CD14-positive monocyte (primary cell): ENCODE measurements around the gene CCN2. TPM values are rescaled to one million over a fixed set of nuclear protein-coding genes. Genes with fewer than 3 reads are reported as not detected.

Experiments
- DNase-seq, 3 donors: peaks; one replicate each; pipeline ENCODE4 v3.0.0-alpha.2; 2011 to 2022
- H2AFZ ChIP-seq: 2 replicates; pipeline ENCODE4 v1.6.0; 2012; ENCODE audit warnings: mild to moderate bottlenecking, low read depth, low read length, inconsistent platforms; ENCODE audit not compliant: insufficient read depth, poor library complexity, severe bottlenecking
- H3K27ac ChIP-seq, 2 donors: 1 replicate in 1 of 2; 2 replicates in 1 of 2; pipeline ENCODE4 v1.5.1; 2012 to 2013; ENCODE audit warnings: low read length in 2 of 2, control low read depth in 1 of 2, inconsistent platforms in 1 of 2, low read depth in 1 of 2, mild to moderate bottlenecking in 1 of 2
- H3K27me3 ChIP-seq, 2 donors: one replicate each; pipeline versions ENCODE4 v1.6.0 to v1.6.1; 2011 to 2013; ENCODE audit warnings: low read length in 2 of 2; ENCODE audit not compliant: control insufficient read depth in 2 of 2, insufficient read depth in 2 of 2
- H3K36me3 ChIP-seq, 2 donors: replicated peaks in 1 of 2; 1 replicate in 1 of 2; 2 replicates in 1 of 2; pipeline versions ENCODE4 v1.5.1 to v1.6.1; 2012 to 2013; ENCODE audit warnings: low read length in 2 of 2, control low read depth in 1 of 2, inconsistent platforms in 1 of 2, mild to moderate bottlenecking in 1 of 2; ENCODE audit not compliant: insufficient read depth in 2 of 2, control insufficient read depth in 1 of 2
- H3K4me1 ChIP-seq, 2 donors: 1 replicate in 1 of 2; 2 replicates in 1 of 2; pipeline versions ENCODE4 v1.5.1 to v1.6.1; 2012 to 2013; ENCODE audit warnings: low read length in 2 of 2, control low read depth in 1 of 2, inconsistent platforms in 1 of 2, mild to moderate bottlenecking in 1 of 2, moderate library complexity in 1 of 2; ENCODE audit not compliant: insufficient read depth in 2 of 2, control insufficient read depth in 1 of 2
- H3K4me2 ChIP-seq: replicated peaks from 2 replicates; pipeline ENCODE3; 2012; ENCODE audit warnings: low read length, moderate library complexity, mild to moderate bottlenecking; ENCODE audit not compliant: poor library complexity, severe bottlenecking; ENCODE audit errors: extremely low read depth
- H3K4me3 ChIP-seq, 3 experiments: fragments of 200-600 bp in 1 of 3; sonication (generic) in 1 of 3; replicated peaks in 1 of 3; 1 replicate in 2 of 3; 2 replicates in 1 of 3; pipeline ENCODE4 v1.5.1; 2011 to 2013; ENCODE audit warnings: low read length in 3 of 3, mild to moderate bottlenecking in 3 of 3, control low read depth in 2 of 3, low read depth in 2 of 3, inconsistent platforms in 1 of 3, moderate library complexity in 1 of 3
- H3K79me2 ChIP-seq: 2 replicates; pipeline ENCODE4 v1.6.0; 2012; ENCODE audit warnings: mild to moderate bottlenecking, control low read depth, inconsistent platforms, low read length, moderate library complexity; ENCODE audit not compliant: insufficient read depth
- H3K9ac ChIP-seq: 2 replicates; pipeline ENCODE4 v1.6.0; 2017; ENCODE audit warnings: low read length, mild to moderate bottlenecking; ENCODE audit not compliant: insufficient read depth, poor library complexity, severe bottlenecking
- H3K9me3 ChIP-seq, 2 donors: replicated peaks in 1 of 2; 1 replicate in 1 of 2; 2 replicates in 1 of 2; pipeline versions ENCODE4 v1.5.1 to v1.6.1; 2012 to 2013; ENCODE audit warnings: low read length in 2 of 2, control low read depth in 1 of 2; ENCODE audit not compliant: control insufficient read depth in 1 of 2, insufficient read depth in 1 of 2
- H4K20me1 ChIP-seq: 2 replicates; pipeline ENCODE4 v1.6.0; 2012; ENCODE audit warnings: mild to moderate bottlenecking, low read length, control low read depth, moderate library complexity; ENCODE audit not compliant: insufficient read depth
- H3K27ac Mint-ChIP-seq, 7 donors: one replicate each; pipeline ENCODE4 v1.8.0; 2020; ENCODE audit warnings: mild to moderate bottlenecking in 7 of 7, mixed read lengths in 7 of 7, moderate library complexity in 6 of 7, inconsistent platforms in 2 of 7
- H3K27me3 Mint-ChIP-seq, 3 donors: one replicate each; pipeline ENCODE4 v1.8.0; 2021 to 2022; ENCODE audit warnings: low read depth in 3 of 3, mild to moderate bottlenecking in 3 of 3, mixed read lengths in 3 of 3, moderate library complexity in 3 of 3, inconsistent platforms in 1 of 3
- H3K36me3 Mint-ChIP-seq, 2 donors: one replicate each; pipeline ENCODE4 v1.8.0; 2020; ENCODE audit warnings: mixed read lengths in 2 of 2, inconsistent platforms in 1 of 2, mild to moderate bottlenecking in 1 of 2
- H3K4me1 Mint-ChIP-seq: one replicate; pipeline ENCODE4 v1.8.0; 2020; ENCODE audit warnings: mild to moderate bottlenecking, mixed read lengths
- H3K4me3 Mint-ChIP-seq, 2 donors: one replicate each; pipeline ENCODE4 v1.8.0; 2020; ENCODE audit warnings: mild to moderate bottlenecking in 2 of 2, mixed read lengths in 2 of 2, moderate library complexity in 1 of 2
- H3K9me3 Mint-ChIP-seq, 7 donors: one replicate each; pipeline ENCODE4 v1.8.0; 2020 to 2022; ENCODE audit warnings: mixed read lengths in 7 of 7, mild to moderate bottlenecking in 6 of 7, moderate library complexity in 6 of 7, inconsistent platforms in 2 of 7
- WGBS: methylation state at CpG from one replicate; pipeline ENCODE4 v1.1.5; 2013; ENCODE audit warnings: missing lambda C conversion rate; ENCODE audit not compliant: insufficient coverage; 5-methylcytosine and 5-hydroxymethylcytosine counted together
- intact Hi-C, 2 donors: fragments of 100-400 bp; cut with micrococcal nuclease; formaldehyde crosslinking; loops; one replicate each; pipeline versions ENCODE4 v1.15.0 to v1.15.1; 2023
- polyA plus RNA-seq, 3 donors: library from polyadenylated mRNA; depleted of rRNA in 1 of 3; unstranded in 2 of 3; stranded (reverse) in 1 of 3; fragments of 300-500 nt in 2 of 3; fragments of >200 nt in 1 of 3; fragmentation: Illumina TruSeq in 2 of 3; gene quantifications; 1 replicate in 2 of 3; 2 replicates in 1 of 3; pipeline ENCODE4 v1.2.3, GENCODE V29; 2012 to 2021
- TF ChIP-seq, protein P1 (sequence below): fragments of 200-600 bp; IDR thresholded peaks from one replicate; pipeline ENCODE4 v1.8.0; 2022; ENCODE audit warnings: antibody characterized with exemption, mild to moderate bottlenecking

Gene CCN2
- polyA plus RNA-seq, 3 donors = not detected

DNA sequence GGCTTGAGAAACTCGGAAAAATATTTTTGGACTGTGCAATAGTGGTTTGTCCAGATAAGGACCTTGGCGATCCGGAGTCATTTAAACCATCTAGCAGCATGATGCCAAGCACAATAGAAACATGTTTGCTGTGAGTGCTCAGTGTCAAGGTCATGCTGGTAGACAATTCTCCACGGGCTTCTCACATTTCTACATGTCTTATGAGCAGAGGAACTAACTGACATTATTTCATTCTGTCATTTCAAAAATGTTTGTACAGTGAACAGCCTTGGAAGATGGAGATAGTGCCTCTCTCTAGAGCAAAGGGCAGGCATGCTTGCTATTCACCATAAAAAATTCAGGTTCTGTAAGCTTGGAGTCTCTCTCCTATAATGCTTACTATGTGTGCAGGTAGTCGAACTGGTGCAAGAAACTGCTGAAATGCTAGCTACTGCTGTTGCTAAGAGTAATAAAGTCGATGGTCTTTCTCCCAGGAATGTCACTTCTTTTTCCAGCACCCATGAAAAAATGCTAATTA is 25.4 kb upstream of the CCN2 start:
- Histone ChIP-seq H3K4me1 (no peaks in the 10 kb centered on the region), H3K4me2 (no peak overlapping the region), H3K4me3 (no peak overlapping the region), H3K9ac (no peak overlapping the region), H3K79me2 (no peaks in the 10 kb centered on the region), H3K9me3 (no peaks in the 10 kb centered on the region), H3K27me3 (no peaks in the 10 kb centered on the region), H2AFZ (no peak overlapping the region), H3K27ac (no peak overlapping the region), H4K20me1 (no peaks in the 10 kb centered on the region), H3K36me3 (no peaks in the 10 kb centered on the region)
- no peaks in the 10 kb centered on the region for H3K4me1 Mint-ChIP-seq
- no peak overlapping the region for H3K27ac Mint-ChIP-seq
- no peaks in the 10 kb centered on the region for H3K36me3 Mint-ChIP-seq
- intact Hi-C loops = no loop called here
- no peak for DNase-seq
- no peak overlapping the region for H3K4me3 Mint-ChIP-seq
- WGBS = 100% methylated on average over 1 of the region's 6 CpGs
- peaks cover 0 to 1% (median 0%) of the 10 kb centered on the region in 7 donors for H3K9me3 Mint-ChIP-seq
- peaks cover 0 to 2% (median 0%) of the 10 kb centered on the region in 3 donors for H3K27me3 Mint-ChIP-seq
- TF ChIP-seq, protein P1, sequence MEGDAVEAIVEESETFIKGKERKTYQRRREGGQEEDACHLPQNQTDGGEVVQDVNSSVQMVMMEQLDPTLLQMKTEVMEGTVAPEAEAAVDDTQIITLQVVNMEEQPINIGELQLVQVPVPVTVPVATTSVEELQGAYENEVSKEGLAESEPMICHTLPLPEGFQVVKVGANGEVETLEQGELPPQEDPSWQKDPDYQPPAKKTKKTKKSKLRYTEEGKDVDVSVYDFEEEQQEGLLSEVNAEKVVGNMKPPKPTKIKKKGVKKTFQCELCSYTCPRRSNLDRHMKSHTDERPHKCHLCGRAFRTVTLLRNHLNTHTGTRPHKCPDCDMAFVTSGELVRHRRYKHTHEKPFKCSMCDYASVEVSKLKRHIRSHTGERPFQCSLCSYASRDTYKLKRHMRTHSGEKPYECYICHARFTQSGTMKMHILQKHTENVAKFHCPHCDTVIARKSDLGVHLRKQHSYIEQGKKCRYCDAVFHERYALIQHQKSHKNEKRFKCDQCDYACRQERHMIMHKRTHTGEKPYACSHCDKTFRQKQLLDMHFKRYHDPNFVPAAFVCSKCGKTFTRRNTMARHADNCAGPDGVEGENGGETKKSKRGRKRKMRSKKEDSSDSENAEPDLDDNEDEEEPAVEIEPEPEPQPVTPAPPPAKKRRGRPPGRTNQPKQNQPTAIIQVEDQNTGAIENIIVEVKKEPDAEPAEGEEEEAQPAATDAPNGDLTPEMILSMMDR = no peak

DNA sequence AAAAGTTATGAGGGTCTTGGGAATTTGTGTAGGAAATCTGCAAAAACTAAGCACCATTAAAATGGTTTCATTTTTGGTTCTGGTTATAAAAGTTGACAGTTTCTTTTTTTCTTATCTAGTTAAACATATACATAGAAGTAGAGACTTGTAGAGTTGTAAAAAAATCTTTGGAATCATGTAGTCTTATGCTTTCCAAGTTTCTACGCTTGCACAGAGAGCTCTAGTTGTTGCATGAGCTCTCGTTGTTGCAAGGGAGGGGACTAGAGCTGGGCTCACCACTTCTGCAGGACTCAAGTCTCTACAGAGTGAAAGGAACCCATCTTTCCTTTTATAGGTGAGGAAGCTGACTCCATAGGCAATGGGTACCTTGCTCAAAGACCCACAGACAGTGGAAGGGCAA is 21.6 kb upstream of the CCN2 start:
- Histone ChIP-seq H3K36me3 (no peaks in the 10 kb centered on the region), H3K4me1 (no peaks in the 10 kb centered on the region), H3K4me2 (no peak overlapping the region), H3K27ac (no peak overlapping the region), H3K9me3 (no peaks in the 10 kb centered on the region), H3K9ac (no peak overlapping the region), H4K20me1 (no peaks in the 10 kb centered on the region), H3K4me3 (no peak overlapping the region), H2AFZ (no peak overlapping the region), H3K27me3 (no peaks in the 10 kb centered on the region), H3K79me2 (no peaks in the 10 kb centered on the region)
- TF ChIP-seq, protein P1 = no peak
- H3K4me3 Mint-ChIP-seq = no peak overlapping the region
- no peaks in the 10 kb centered on the region for H3K36me3 Mint-ChIP-seq
- no peak overlapping the region for H3K27ac Mint-ChIP-seq
- no CpG with 5 or more reads among the region's 2 CpGs for WGBS
- peaks cover 0 to 3% (median 0%) of the 10 kb centered on the region in 7 donors for H3K9me3 Mint-ChIP-seq
- no peak for DNase-seq
- intact Hi-C loops = no loop called here
- H3K27me3 Mint-ChIP-seq = peaks cover 0 to 2% (median 2%) of the 10 kb centered on the region in 3 donors
- no peaks in the 10 kb centered on the region for H3K4me1 Mint-ChIP-seq
